Right lobe of liver (tissue), 6 donors: ENCODE measurements around the gene KIAA1614. TPM values are rescaled to one million over a fixed set of nuclear protein-coding genes. Genes with fewer than 3 reads are reported as not detected.

Source experiments
- ATAC-seq, 4 donors: fragments of 200-7000 bp; cut with Tn5 transposase; one replicate each; pipeline ENCODE4 v1.9.1; 2020; ENCODE audit warnings: mild to moderate bottlenecking in 4 of 4, moderate library complexity in 4 of 4
- DNase-seq, 3 donors: peaks; one replicate each; pipeline ENCODE4 v3.0.0-alpha.2; 2020
- H3K27ac ChIP-seq, 3 donors: fragments of 200-600 bp; one replicate each; pipeline ENCODE4 v1.8.0; 2022
- H3K27me3 ChIP-seq, 2 donors: fragments of 200-600 bp; one replicate each; pipeline ENCODE4 v1.8.0; 2022
- H3K36me3 ChIP-seq, 4 donors: fragments of 200-600 bp; sonication (generic) in 1 of 4; one replicate each; pipeline versions ENCODE4 v1.5.1 to v1.8.0; 2017 to 2022; ENCODE audit warnings: control low read depth in 1 of 4
- H3K4me1 ChIP-seq, 4 donors: fragments of 200-600 bp; sonication (generic) in 1 of 4; one replicate each; pipeline versions ENCODE4 v1.5.1 to v1.8.0; 2017 to 2022; ENCODE audit warnings: control low read depth in 1 of 4
- H3K4me3 ChIP-seq, 3 donors: fragments of 200-600 bp; one replicate each; pipeline ENCODE4 v1.8.0; 2022
- H3K9me3 ChIP-seq, 4 donors: fragments of 200-600 bp; sonication (generic) in 1 of 4; one replicate each; pipeline versions ENCODE4 v1.5.1 to v1.8.0; 2017 to 2022; ENCODE audit warnings: control low read depth in 1 of 4
- CTCF ChIP-seq, 4 donors: fragments of 200-600 bp in 3 of 4; fragments of 450-650 bp in 1 of 4; IDR thresholded peaks; one replicate each; pipeline versions ENCODE4 v1.5.1 to v1.8.0; 2016 to 2022; ENCODE audit warnings: antibody characterized with exemption in 4 of 4, mild to moderate bottlenecking in 2 of 4
- POLR2A ChIP-seq: fragments of 450-650 bp; IDR thresholded peaks from one replicate; pipeline ENCODE4 v1.6.1; 2017; ENCODE audit warnings: antibody characterized with exemption, mild to moderate bottlenecking
- WGBS: methylation state at CpG from one replicate; pipeline ENCODE4 v1.1.6; 2018; ENCODE audit warnings: low coverage, low lambda C conversion rate; ENCODE audit not compliant: insufficient coverage; ENCODE audit errors: missing lambda C conversion rate; 5-methylcytosine and 5-hydroxymethylcytosine counted together
- intact Hi-C, 2 donors: fragments of 100-400 bp; cut with DNase I; formaldehyde crosslinking; loops; one replicate each; pipeline versions ENCODE4 v1.11.2 to v1.14.1; 2022
- total RNA-seq, 6 experiments: library from RNA; depleted of rRNA in 2 of 6; stranded (reverse); fragments of >200 nt in 2 of 6; fragmentation: NEBNext Ultra II Directional in 3 of 6; extraction: Animal tissue kit (Norgen Biotek cat#: 25700) in 3 of 6; gene quantifications; one replicate each; pipeline versions ENCODE4 v1.1.0 to v1.2.4, GENCODE V29; 2016 to 2023
- donor health status: DM: no; HTN: yes; CAD: no.
- donor health status: DM: no; HTN: no; CAD: no.
- donor health status: DM: no; HTN: no; CAD: no.
- donor health status: DM: no; HTN: yes; CAD: no.
- donor health status: DM: no; HTN: yes; CAD: no.

The KIAA1614 gene
- total RNA-seq, 6 experiments from 2014 or later = 0.13 to 0.25 (median 0.21) TPM

GRCh38 chr1:180898441-180899219 lies 14.1 kb upstream of the KIAA1614 start:
- Histone ChIP-seq H3K4me3 (no peak overlapping the region), H3K4me1 (no peaks in the 10 kb centered on the region), H3K36me3 (no peaks in the 10 kb centered on the region), H3K27ac (no peak overlapping the region), H3K9me3 (no peaks in the 10 kb centered on the region), H3K27me3 (no peaks in the 10 kb centered on the region)
- ATAC-seq = peak in 1 of 4 donors; percentile 55
- 65% methylated on average over 4 of the region's 5 CpGs for WGBS
- intact Hi-C loops = no loop called here
- no peak for DNase-seq
- TF ChIP-seq POLR2A (no peak), CTCF (IDR thresholded peaks at IDR 0.05) (no peak)

- H3K4me1 ChIP-seq = no peaks in the 10 kb centered on the region
- intact Hi-C loops = no loop called here
- no peaks in the 10 kb centered on the region for H3K36me3 ChIP-seq
- no peak for ATAC-seq
- DNase-seq = no peak
- TF ChIP-seq CTCF (IDR thresholded peaks at IDR 0.05) (no peak), POLR2A (no peak)
- WGBS = 92% methylated on average over 2 of the region's 7 CpGs
- H3K9me3 ChIP-seq = no peaks in the 10 kb centered on the region
- no peak overlapping the region for H3K27ac ChIP-seq
- no peak overlapping the region for H3K4me3 ChIP-seq
- no peaks in the 10 kb centered on the region for H3K27me3 ChIP-seq
These were observed 13.4 kb upstream of the KIAA1614 start for GRCh38 chr1:180899262-180899661.

- Histone ChIP-seq H3K4me1 (no peaks in the 10 kb centered on the region), H3K4me3 (no peak overlapping the region), H3K36me3 (no peaks in the 10 kb centered on the region), H3K27ac (no peak overlapping the region), H3K27me3 (no peaks in the 10 kb centered on the region), H3K9me3 (no peaks in the 10 kb centered on the region)
- ATAC-seq = no peak
- intact Hi-C loops = no loop called here
- no peak for DNase-seq
- no peak for TF ChIP-seq CTCF (IDR thresholded peaks at IDR 0.05)
- TF ChIP-seq POLR2A = no peak
- 76% methylated on average over 10 of the region's 13 CpGs for WGBS
These were observed 11.4 kb upstream of the KIAA1614 start for GRCh38 chr1:180901076-180901990.

GRCh38 chr1:180902541-180902940 lies 10.2 kb upstream of the KIAA1614 start:
- H3K4me1 ChIP-seq = no peaks in the 10 kb centered on the region
- no peak overlapping the region for H3K27ac ChIP-seq
- no peak overlapping the region for H3K4me3 ChIP-seq
- 70% methylated on average over 1 of the region's 3 CpGs for WGBS
- DNase-seq = no peak
- TF ChIP-seq POLR2A (no peak), CTCF (IDR thresholded peaks at IDR 0.05) (no peak)
- no peak for ATAC-seq
- H3K27me3 ChIP-seq = no peaks in the 10 kb centered on the region
- H3K9me3 ChIP-seq = no peaks in the 10 kb centered on the region
- no peaks in the 10 kb centered on the region for H3K36me3 ChIP-seq
- intact Hi-C loops = no loop called here
